Thyroid gland (tissue), 4 donors: ENCODE results near the gene COMT.

Experiments
- CTCF ChIP-seq, 6 experiments: fragments of 200-600 bp in 3 of 6; fragments of 450-650 bp in 3 of 6; sonication (generic) in 3 of 6; IDR thresholded peaks; one replicate each; pipeline ENCODE4 v1.5.1; 2016 to 2019; ENCODE audit warnings: antibody characterized with exemption in 6 of 6, mild to moderate bottlenecking in 2 of 6, inconsistent platforms in 1 of 6, moderate library complexity in 1 of 6
- POLR2A ChIP-seq, 2 donors: fragments of 450-650 bp; IDR thresholded peaks; one replicate each; pipeline ENCODE4 v1.6.1; 2017; ENCODE audit warnings: antibody characterized with exemption in 2 of 2, mild to moderate bottlenecking in 2 of 2, moderate library complexity in 1 of 2

GRCh38 chr22:19993926-19994325 is 52.4 kb downstream of the COMT start:
- TF ChIP-seq POLR2A (IDR thresholded peaks at IDR 0.05) (no peak), CTCF (IDR thresholded peaks at IDR 0.05) (no peak)
